H1 (cell line): ENCODE results near the gene SERPINE2. TPM values are rescaled to one million over a fixed set of nuclear protein-coding genes. Genes with fewer than 3 reads are reported as not detected.

Experiments used
- CTCF ChIA-PET: fragments of 300-600 bp; sonication (Branson Sonifier 250); formaldehyde crosslinking; loops from one replicate; lab custom pipeline; 2021; ENCODE audit not compliant: partially characterized antibody; lab: Charles Lee
- POLR2A ChIA-PET: fragments of 300-600 bp; sonication (Branson Sonifier 250); formaldehyde crosslinking; loops from one replicate; lab custom pipeline; 2021; ENCODE audit warnings: inconsistent platforms; ENCODE audit not compliant: partially characterized antibody; lab: Charles Lee
- DNase-seq, 2 experiments: peaks; one replicate each; pipeline versions ENCODE4 v3.0.0 to v3.0.0-alpha.2; 2010 to 2022; ENCODE audit warnings: low spot score in 2 of 2, low read depth in 1 of 2, mixed read lengths in 1 of 2
- FAIRE-seq: peaks from 2 replicates; lab custom pipeline; 2011; peaks lifted over from hg19 to GRCh38; lab: Jason Lieb, UNC
- H2AFZ ChIP-seq: 2 replicates; pipeline ENCODE4 v1.8.1; 2012; ENCODE audit warnings: low read length, inconsistent platforms
- H2AK5ac ChIP-seq: 2 replicates; pipeline ENCODE4 v1.6.1; 2013; ENCODE audit warnings: low read depth, low read length
- H2BK120ac ChIP-seq: replicated peaks from 2 replicates; pipeline ENCODE3; 2013; ENCODE audit warnings: low read depth, low read length, inconsistent platforms
- H2BK12ac ChIP-seq: 2 replicates; pipeline ENCODE4 v1.6.1; 2013; ENCODE audit warnings: low read depth, low read length
- H2BK15ac ChIP-seq: 2 replicates; pipeline ENCODE4 v1.6.1; 2013; ENCODE audit warnings: low read length
- H2BK20ac ChIP-seq: 2 replicates; pipeline ENCODE4 v1.6.1; 2013; ENCODE audit warnings: low read length
- H2BK5ac ChIP-seq: 2 replicates; pipeline ENCODE4 v1.6.1; 2013; ENCODE audit warnings: low read depth, low read length
- H3K14ac ChIP-seq: 2 replicates; pipeline ENCODE4 v1.6.1; 2013; ENCODE audit warnings: inconsistent platforms; ENCODE audit not compliant: insufficient read length
- H3K18ac ChIP-seq: 2 replicates; pipeline ENCODE4 v1.6.1; 2013; ENCODE audit warnings: low read length; ENCODE audit errors: extremely low read depth
- H3K23ac ChIP-seq: 2 replicates; pipeline ENCODE4 v1.6.1; 2013; ENCODE audit warnings: inconsistent platforms; ENCODE audit not compliant: insufficient read length
- H3K23me2 ChIP-seq: 2 replicates; pipeline ENCODE4 v1.6.1; 2013; ENCODE audit warnings: low read depth, low read length
- H3K27ac ChIP-seq: 2 replicates; pipeline ENCODE4 v1.6.1; 2011; ENCODE audit warnings: low read depth, low read length, inconsistent platforms
- H3K27me3 ChIP-seq, 4 experiments: replicated peaks in 1 of 4; 1 replicate in 1 of 4; 2 replicates in 3 of 4; pipeline versions ENCODE4 v1.6.1 to v1.8.1; 2011 to 2013; ENCODE audit warnings: low read length in 3 of 4, mild to moderate bottlenecking in 3 of 4, inconsistent platforms in 2 of 4, mixed read lengths in 2 of 4, moderate library complexity in 1 of 4; ENCODE audit not compliant: control insufficient read depth in 3 of 4, insufficient read depth in 3 of 4; ENCODE audit errors: extremely low read depth in 1 of 4
- H3K36me3 ChIP-seq, 4 experiments: 2 replicates each; pipeline versions ENCODE4 v1.6.1 to v1.8.1; 2011 to 2013; ENCODE audit warnings: mild to moderate bottlenecking in 4 of 4, low read length in 3 of 4, moderate library complexity in 2 of 4, control low read depth in 1 of 4, inconsistent platforms in 1 of 4; ENCODE audit not compliant: insufficient read depth in 4 of 4, control insufficient read depth in 2 of 4
- H3K4ac ChIP-seq: replicated peaks from 2 replicates; pipeline ENCODE3; 2013; ENCODE audit warnings: low read length, low read depth, mixed read lengths, inconsistent platforms; ENCODE audit not compliant: insufficient read length
- H3K4me1 ChIP-seq, 4 experiments: replicated peaks in 1 of 4; 1 replicate in 1 of 4; 2 replicates in 3 of 4; pipeline versions ENCODE4 v1.6.1 to v1.8.1; 2011 to 2013; ENCODE audit warnings: low read length in 3 of 4, inconsistent platforms in 2 of 4, mixed read lengths in 1 of 4; ENCODE audit not compliant: insufficient read depth in 4 of 4, control insufficient read depth in 3 of 4
- H3K4me2 ChIP-seq, 2 experiments: 2 replicates each; pipeline versions ENCODE4 v1.6.1 to v1.8.1; 2011 to 2013; ENCODE audit warnings: low read depth in 2 of 2, low read length in 2 of 2, control low read depth in 1 of 2, inconsistent platforms in 1 of 2, mild to moderate bottlenecking in 1 of 2; ENCODE audit not compliant: insufficient read depth in 1 of 2
- H3K4me3 ChIP-seq, 4 experiments: fragments of 200-600, 300-600 bp in 1 of 4; sonication (generic), shearing (Covaris generic), sonication (Bioruptor Twin) in 1 of 4; 2 replicates each; pipeline versions ENCODE4 v1.5.1 to v1.8.1; 2011 to 2016; ENCODE audit warnings: low read length in 4 of 4, low read depth in 3 of 4, control low read depth in 2 of 4, inconsistent platforms in 2 of 4, mild to moderate bottlenecking in 2 of 4, mixed read lengths in 1 of 4, moderate library complexity in 1 of 4; ENCODE audit not compliant: insufficient read depth in 2 of 4; ENCODE audit errors: extremely low read depth in 1 of 4
- H3K56ac ChIP-seq: replicated peaks from 2 replicates; pipeline ENCODE3; 2013; ENCODE audit warnings: low read depth, mild to moderate bottlenecking, mixed read lengths, low read length, inconsistent platforms; ENCODE audit not compliant: insufficient read length
- H3K79me1 ChIP-seq: 2 replicates; pipeline ENCODE4 v1.6.1; 2013; ENCODE audit warnings: low read depth, low read length, control low read depth
- H3K79me2 ChIP-seq, 2 experiments: 2 replicates each; pipeline versions ENCODE4 v1.6.1 to v1.8.1; 2012 to 2013; ENCODE audit warnings: low read length in 2 of 2, mild to moderate bottlenecking in 2 of 2, inconsistent platforms in 1 of 2; ENCODE audit not compliant: insufficient read depth in 2 of 2, control insufficient read depth in 1 of 2
- H3K9ac ChIP-seq, 4 experiments: replicated peaks in 1 of 4; 1 replicate in 1 of 4; 2 replicates in 3 of 4; pipeline versions ENCODE4 v1.6.1 to v1.8.1; 2011 to 2013; ENCODE audit warnings: low read depth in 3 of 4, low read length in 3 of 4, control low read depth in 2 of 4, mild to moderate bottlenecking in 2 of 4, moderate library complexity in 2 of 4, inconsistent platforms in 1 of 4; ENCODE audit errors: extremely low read depth in 1 of 4
- H3K9me3 ChIP-seq, 2 experiments: 2 replicates each; pipeline versions ENCODE4 v1.6.1 to v1.8.1; 2012 to 2013; ENCODE audit warnings: mild to moderate bottlenecking in 2 of 2, moderate library complexity in 2 of 2, control low read depth in 1 of 2, inconsistent platforms in 1 of 2, low read depth in 1 of 2, low read length in 1 of 2, mixed read lengths in 1 of 2; ENCODE audit not compliant: insufficient read depth in 2 of 2
- H4K20me1 ChIP-seq, 2 experiments: replicated peaks in 1 of 2; 2 replicates each; pipeline versions ENCODE3 to v1.8.1; 2011 to 2013; ENCODE audit warnings: inconsistent platforms in 2 of 2, low read length in 2 of 2, mild to moderate bottlenecking in 1 of 2; ENCODE audit not compliant: insufficient read depth in 2 of 2, control insufficient read depth in 1 of 2
- H4K5ac ChIP-seq: 2 replicates; pipeline ENCODE4 v1.6.1; 2013; ENCODE audit warnings: low read length, low read depth, mixed read lengths, inconsistent platforms; ENCODE audit not compliant: insufficient read length
- H4K8ac ChIP-seq: 2 replicates; pipeline ENCODE4 v1.8.0; 2013; ENCODE audit warnings: mild to moderate bottlenecking, moderate library complexity, low read length, inconsistent platforms; ENCODE audit not compliant: insufficient read depth; ENCODE audit errors: extremely low read depth
- H4K91ac ChIP-seq: replicated peaks from 2 replicates; pipeline ENCODE3; 2013; ENCODE audit warnings: low read length, mixed read lengths, inconsistent platforms; ENCODE audit not compliant: insufficient read length
- BCL11A ChIP-seq, 2 experiments: IDR thresholded peaks; one replicate each; pipeline ENCODE4 v1.6.1; 2011; ENCODE audit warnings: low read depth in 2 of 2, low read length in 2 of 2, mild to moderate bottlenecking in 2 of 2
- CHD1 ChIP-seq: IDR thresholded peaks from 2 replicates; pipeline ENCODE4 v1.6.1; 2012; ENCODE audit warnings: low read depth, low read length, improper control_type of control experiment
- CTBP2 ChIP-seq: IDR thresholded peaks from 2 replicates; pipeline ENCODE4 v1.7.0; 2011; ENCODE audit warnings: borderline replicate concordance, mild to moderate bottlenecking, moderate library complexity, mixed read lengths, low read length; ENCODE audit not compliant: insufficient read depth, insufficient read length
- EGR1 ChIP-seq: IDR thresholded peaks from 2 replicates; pipeline ENCODE4 v1.6.1; 2011; ENCODE audit warnings: low read depth, low read length, borderline replicate concordance
- GABPA ChIP-seq: IDR thresholded peaks from 2 replicates; pipeline ENCODE4 v1.6.1; 2011; ENCODE audit warnings: mild to moderate bottlenecking, low read length, moderate library complexity, borderline replicate concordance; ENCODE audit not compliant: insufficient read depth
- KDM1A ChIP-seq: fragments of 200-600, 300-600 bp; sonication (generic); IDR thresholded peaks from 2 replicates; pipeline ENCODE4 v1.7.1; 2016; ENCODE audit warnings: mild to moderate bottlenecking, low read length, borderline replicate concordance
- POU5F1 ChIP-seq: IDR thresholded peaks from 2 replicates; pipeline ENCODE4 v1.6.1; 2011; ENCODE audit warnings: low read depth, mild to moderate bottlenecking, low read length, moderate library complexity
- SIRT6 ChIP-seq: IDR thresholded peaks from one replicate; pipeline ENCODE4 v1.7.1; 2012; ENCODE audit warnings: low read length, inconsistent platforms
- SP4 ChIP-seq: IDR thresholded peaks from 2 replicates; pipeline ENCODE4 v1.6.1; 2012; ENCODE audit warnings: low read length, inconsistent platforms
- TAF7 ChIP-seq: optimal IDR thresholded peaks from 2 replicates; pipeline ENCODE3; 2011; ENCODE audit warnings: low read depth, mild to moderate bottlenecking, inconsistent platforms, low read length, moderate library complexity, borderline replicate concordance
- ZNF274 ChIP-seq: IDR thresholded peaks from 2 replicates; pipeline ENCODE4 v1.7.0; 2012; ENCODE audit warnings: low read length, borderline replicate concordance; ENCODE audit errors: extremely low read depth
- WGBS, 2 experiments: shearing (Covaris generic) in 1 of 2; methylation state at CpG; one replicate each; pipeline versions ENCODE4 v1.1.6 to v1.1.7; 2013 to 2015; ENCODE audit warnings: low lambda C conversion rate in 2 of 2, mixed read lengths in 2 of 2, inconsistent platforms in 1 of 2, low coverage in 1 of 2, missing lambda C conversion rate in 1 of 2; ENCODE audit not compliant: insufficient replicate concordance in 2 of 2, insufficient coverage in 1 of 2, insufficient read length in 1 of 2; ENCODE audit errors: extremely low coverage in 1 of 2, missing lambda C conversion rate in 1 of 2; 5-methylcytosine and 5-hydroxymethylcytosine counted together
- polyA plus RNA-seq, 7 experiments: library from polyadenylated mRNA; depleted of rRNA in 3 of 7; stranded (reverse) in 5 of 7; unstranded in 2 of 7; fragments of >200 nt in 5 of 7; fragments of 200-250 nt in 2 of 7; gene quantifications; 1 replicate in 5 of 7; 2 replicates in 1 of 7; 4 replicates in 1 of 7; pipeline versions ENCODE4 v1.2.1 to v1.2.3, GENCODE V29; 2011 to 2013; ENCODE audit warnings: missing spikeins in 2 of 7, mixed read lengths in 2 of 7
- total RNA-seq: library from RNA; stranded (reverse); fragmentation: NEBNext Ultra II Directional; extraction: Animal tissue kit (Norgen Biotek cat#: 25700); gene quantifications from 2 replicates; pipeline ENCODE4 v1.2.1, GENCODE V29; 2021
- TF ChIP-seq, protein P1 (sequence below), 3 experiments: IDR thresholded peaks; 1 replicate in 2 of 3; 2 replicates in 1 of 3; pipeline versions ENCODE4 v1.5.1 to v1.6.1; 2011; ENCODE audit warnings: low read length in 3 of 3, mild to moderate bottlenecking in 3 of 3, inconsistent platforms in 2 of 3, low read depth in 1 of 3, moderate library complexity in 1 of 3; ENCODE audit not compliant: insufficient read depth in 1 of 3; ENCODE audit errors: control extremely low read depth in 1 of 3

SERPINE2 gene
- total and polyA plus RNA-seq, 2 of the 8 experiments (the other 6 are each of a cell fraction or from before 2014, with no cell fraction given): 26.2 to 76.0 TPM

GRCh38 chr2:224029876-224030275 lies 9.2 kb downstream of the SERPINE2 start:
- Histone ChIP-seq H4K8ac (no peak overlapping the region), H3K14ac (no peak overlapping the region), H3K4me2 (no peak overlapping the region), H2AK5ac (no peak overlapping the region), H3K9me3 (no peaks in the 10 kb centered on the region), H2BK20ac (no peak overlapping the region), H2AFZ (no peak overlapping the region), H4K20me1 (peaks cover 2 to 15% of the 10 kb centered on the region in 2 experiments), H3K79me2 (peaks cover 0 to 34% of the 10 kb centered on the region in 2 experiments; a peak in 1 of 4 replicates), H3K4ac (no peak overlapping the region), H4K91ac (no peak overlapping the region), H2BK5ac (no peak overlapping the region), H3K9ac (no peak overlapping the region), H3K4me3 (no peak overlapping the region), H3K23me2 (no peaks in the 10 kb centered on the region), H2BK120ac (no peak overlapping the region), H3K56ac (no peak overlapping the region), H3K27me3 (peaks cover 0 to 5% (median 2%) of the 10 kb centered on the region in 4 experiments; a peak in 2 of 7 replicates), H3K27ac (no peak overlapping the region), H3K23ac (no peak overlapping the region), H3K4me1 (peaks cover 5 to 27% (median 24%) of the 10 kb centered on the region in 4 experiments), H4K5ac (no peak overlapping the region), H3K18ac (no peak overlapping the region)
- ChIA-PET POLR2A (no interaction called here), CTCF (interaction anchor here (2.3 kb wide), 1 partner anchor 36 kb away, joined by 14 read pairs; no protein-coding TSS in a partner anchor)
- DNase-seq (no peak), FAIRE-seq (no peak)
- WGBS, 2 experiments: 90% methylated on average over 6 of the region's 6 CpGs; no CpG with 5 or more reads in 1 of the 2 experiments
- no peak for TF ChIP-seq ZNF274
- TF ChIP-seq TAF7: no peak
- TF ChIP-seq KDM1A: no peak
- TF ChIP-seq POU5F1: no peak
- no peak for TF ChIP-seq CHD1
- TF ChIP-seq CTBP2: no peak
- no peak for TF ChIP-seq GABPA
- no peak for TF ChIP-seq SIRT6
- TF ChIP-seq SP4: no peak
- no peak for TF ChIP-seq EGR1
- TF ChIP-seq, protein P1, sequence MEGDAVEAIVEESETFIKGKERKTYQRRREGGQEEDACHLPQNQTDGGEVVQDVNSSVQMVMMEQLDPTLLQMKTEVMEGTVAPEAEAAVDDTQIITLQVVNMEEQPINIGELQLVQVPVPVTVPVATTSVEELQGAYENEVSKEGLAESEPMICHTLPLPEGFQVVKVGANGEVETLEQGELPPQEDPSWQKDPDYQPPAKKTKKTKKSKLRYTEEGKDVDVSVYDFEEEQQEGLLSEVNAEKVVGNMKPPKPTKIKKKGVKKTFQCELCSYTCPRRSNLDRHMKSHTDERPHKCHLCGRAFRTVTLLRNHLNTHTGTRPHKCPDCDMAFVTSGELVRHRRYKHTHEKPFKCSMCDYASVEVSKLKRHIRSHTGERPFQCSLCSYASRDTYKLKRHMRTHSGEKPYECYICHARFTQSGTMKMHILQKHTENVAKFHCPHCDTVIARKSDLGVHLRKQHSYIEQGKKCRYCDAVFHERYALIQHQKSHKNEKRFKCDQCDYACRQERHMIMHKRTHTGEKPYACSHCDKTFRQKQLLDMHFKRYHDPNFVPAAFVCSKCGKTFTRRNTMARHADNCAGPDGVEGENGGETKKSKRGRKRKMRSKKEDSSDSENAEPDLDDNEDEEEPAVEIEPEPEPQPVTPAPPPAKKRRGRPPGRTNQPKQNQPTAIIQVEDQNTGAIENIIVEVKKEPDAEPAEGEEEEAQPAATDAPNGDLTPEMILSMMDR (IDR thresholded peaks at IDR 0.05; ENCODE audit: control extremely low read depth in 1 of 3, insufficient read depth in 1 of 3, low read depth in 1 of 3, low read length in 3 of 3): no peak
- no peak for TF ChIP-seq BCL11A (IDR thresholded peaks at IDR 0.05; ENCODE audit: low read depth in 2 of 2, low read length in 2 of 2)
- TF ChIP-seq, all 59 proteins: peak for 0
- H3K79me1 ChIP-seq: peaks cover 3% of the 10 kb centered on the region
- peaks cover 0 to 7% (median 2%) of the 10 kb centered on the region in 4 experiments; a peak in 2 of 8 replicates for H3K36me3 ChIP-seq
- no peak overlapping the region for H2BK12ac ChIP-seq
- no peak overlapping the region for H2BK15ac ChIP-seq
